Endometrial microvascular endothelial cells (primary cell): ENCODE data around the gene TMEM37. TPM values are rescaled to one million over a fixed set of nuclear protein-coding genes. Genes with fewer than 3 reads are reported as not detected.

Experiments used
- in situ Hi-C: cut with HindIII; loops from 2 replicates; pipeline ENCODE4 v1.10.0; 2017; ENCODE audit warnings: low sequenced_read_pairs, low pct_unique_long_range_greater_than_20kb; ENCODE audit errors: inconsistent ontology term
- total RNA-seq: library from RNA; depleted of rRNA; stranded (reverse); fragments of >200 nt; gene quantifications from one replicate; pipeline ENCODE4 v1.2.3, GENCODE V29; 2015; ENCODE audit errors: inconsistent ontology term

TMEM37 gene
- total RNA-seq, 1 donor from 2014 or later, result 0.74 TPM

GRCh38 chr2:119429225-119429981 lies 2.3 kb upstream of the TMEM37 start:
- in situ Hi-C loops, result no loop called here

DNA sequence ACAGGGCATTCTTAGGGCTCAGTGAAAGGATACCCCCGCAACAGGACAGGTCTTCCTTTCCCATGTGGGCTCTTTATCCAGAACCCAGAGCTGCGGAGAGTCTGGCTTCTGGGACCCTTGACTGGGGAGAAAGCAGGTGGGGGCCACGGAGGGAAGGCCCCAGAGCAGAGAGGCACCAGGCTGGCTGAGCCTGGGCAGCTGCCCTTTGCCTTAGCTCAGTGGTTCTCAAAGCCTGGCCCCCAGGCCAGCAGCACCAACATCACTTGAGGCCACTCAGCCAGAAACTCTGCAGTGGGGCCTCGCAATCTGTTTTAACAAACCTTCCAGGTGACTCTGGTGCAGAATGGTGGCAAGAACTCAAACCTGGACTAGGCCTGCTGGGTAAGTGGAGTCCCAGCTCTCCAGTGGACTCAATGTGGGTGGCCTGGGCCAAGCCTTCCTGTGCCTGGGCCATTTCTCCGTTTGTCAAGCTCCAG lies 1.6 kb upstream of the TMEM37 start:
- in situ Hi-C loops, result no loop called here

GRCh38 chr2:119431976-119432850 lies 559 bp downstream of the TMEM37 start:
- in situ Hi-C loops, result no loop called here

GRCh38 chr2:119432851-119433522 lies 1.3 kb downstream of the TMEM37 start:
- in situ Hi-C loops, result no loop called here

DNA sequence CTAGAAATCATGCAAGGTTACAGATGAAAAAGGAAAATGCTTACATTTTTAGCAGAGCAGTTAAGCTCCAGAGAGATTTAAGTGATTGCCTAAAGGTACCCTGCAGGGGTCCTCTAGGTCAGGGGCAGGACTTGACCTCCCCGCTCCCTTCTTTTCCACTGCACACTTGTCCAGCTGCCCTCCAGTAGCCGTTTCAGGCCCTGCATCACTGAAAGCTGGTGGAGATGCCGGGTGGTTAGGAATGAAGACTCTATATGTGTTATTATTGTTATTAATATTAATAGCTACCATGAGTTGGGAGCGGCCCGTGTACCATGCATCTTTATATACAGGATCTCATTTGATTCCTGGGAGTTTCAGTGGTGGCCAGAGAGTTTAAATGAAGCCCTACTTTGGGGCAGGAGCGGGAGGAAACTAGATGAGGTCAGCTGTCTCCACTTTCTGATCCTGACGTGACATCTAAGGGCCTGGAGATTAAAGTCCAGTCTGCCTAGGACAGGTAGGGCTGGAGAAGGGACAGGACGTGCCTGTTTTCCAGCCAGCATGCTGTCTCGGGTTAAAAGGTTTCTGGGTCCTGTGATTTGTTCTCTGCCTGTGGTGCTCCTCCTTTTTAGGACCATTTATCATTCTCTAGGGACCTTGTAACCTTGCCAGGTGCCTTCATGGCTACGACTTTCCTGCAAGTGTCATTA lies 2.1 kb downstream of the TMEM37 start:
- in situ Hi-C loops, result no loop called here

GRCh38 chr2:119434664-119435063 lies 3.0 kb downstream of the TMEM37 start:
- in situ Hi-C loops, result no loop called here

DNA sequence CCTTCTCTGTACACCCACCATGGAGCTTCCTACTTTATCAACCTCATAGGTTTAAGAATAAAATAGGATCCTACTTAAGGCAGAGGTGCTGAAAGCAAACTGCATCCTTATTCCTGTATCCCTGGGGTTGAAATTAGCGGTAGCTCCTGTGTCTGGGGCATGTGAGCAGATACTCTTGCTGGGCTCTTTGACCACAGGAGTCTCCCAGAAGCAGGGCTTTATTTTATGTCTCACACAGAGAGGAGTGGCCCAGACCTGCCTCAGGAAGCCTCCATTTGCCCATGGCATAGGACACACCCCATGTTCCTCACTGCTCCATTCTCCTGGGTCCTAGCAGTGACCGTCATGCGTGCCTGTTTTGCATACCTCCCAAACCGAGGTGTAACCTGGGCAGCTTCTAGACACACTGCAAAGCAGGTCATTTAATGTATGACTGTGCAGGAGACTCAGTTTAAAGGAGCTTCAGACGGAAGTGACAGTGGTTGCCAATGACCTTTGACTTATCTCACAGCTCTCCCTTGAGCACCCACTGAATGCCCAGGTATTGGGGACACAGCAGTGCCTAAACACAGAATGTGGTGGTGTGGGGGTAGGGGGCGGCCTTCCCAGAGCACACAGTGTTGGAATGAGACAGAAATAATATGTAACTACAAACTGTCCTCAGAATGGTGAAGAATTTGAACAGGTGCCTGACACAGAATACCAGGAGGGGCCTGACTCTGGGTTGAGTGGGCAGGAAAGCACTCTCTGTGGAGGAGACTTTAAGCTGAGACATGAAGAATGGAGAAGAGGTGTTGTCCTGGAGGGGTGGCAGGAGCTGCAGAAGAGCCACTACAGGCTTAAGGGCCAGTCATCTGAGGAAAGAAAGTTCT lies 3.7 kb downstream of the TMEM37 start:
- in situ Hi-C loops, result no loop called here

DNA sequence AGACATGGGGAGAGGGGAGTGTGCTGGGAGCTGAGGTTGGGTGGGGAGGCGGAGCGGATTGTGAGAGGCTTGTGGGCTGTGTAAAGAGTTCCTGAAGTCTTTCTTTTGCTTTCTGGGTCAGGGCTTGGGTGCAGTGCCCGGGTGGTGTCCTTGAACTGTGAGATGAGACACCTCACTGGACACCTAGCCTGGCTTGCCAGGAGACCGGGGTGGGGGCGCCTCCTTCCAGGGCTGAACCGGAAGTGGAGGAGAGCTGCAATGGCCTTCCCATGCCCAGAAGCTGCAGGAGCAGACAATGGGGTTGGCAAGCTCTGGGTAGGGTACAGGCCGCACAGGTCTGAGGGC lies 4.3 kb downstream of the TMEM37 start:
- in situ Hi-C loops, result no loop called here

DNA sequence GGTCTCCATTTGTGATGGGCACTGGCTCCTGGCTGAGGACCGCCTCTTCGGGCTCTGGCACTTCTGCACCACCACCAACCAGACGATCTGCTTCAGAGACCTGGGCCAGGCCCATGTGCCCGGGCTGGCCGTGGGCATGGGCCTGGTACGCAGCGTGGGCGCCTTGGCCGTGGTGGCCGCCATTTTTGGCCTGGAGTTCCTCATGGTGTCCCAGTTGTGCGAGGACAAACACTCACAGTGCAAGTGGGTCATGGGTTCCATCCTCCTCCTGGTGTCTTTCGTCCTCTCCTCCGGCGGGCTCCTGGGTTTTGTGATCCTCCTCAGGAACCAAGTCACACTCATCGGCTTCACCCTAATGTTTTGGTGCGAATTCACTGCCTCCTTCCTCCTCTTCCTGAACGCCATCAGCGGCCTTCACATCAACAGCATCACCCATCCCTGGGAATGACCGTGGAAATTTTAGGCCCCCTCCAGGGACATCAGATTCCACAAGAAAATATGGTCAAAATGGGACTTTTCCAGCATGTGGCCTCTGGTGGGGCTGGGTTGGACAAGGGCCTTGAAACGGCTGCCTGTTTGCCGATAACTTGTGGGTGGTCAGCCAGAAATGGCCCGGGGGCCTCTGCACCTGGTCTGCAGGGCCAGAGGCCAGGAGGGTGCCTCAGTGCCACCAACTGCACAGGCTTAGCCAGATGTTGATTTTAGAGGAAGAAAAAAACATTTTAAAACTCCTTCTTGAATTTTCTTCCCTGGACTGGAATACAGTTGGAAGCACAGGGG lies 5.5 kb downstream of the TMEM37 start:
- in situ Hi-C loops, result no loop called here

- in situ Hi-C loops, result no loop called here
Measured at GRCh38 chr2:119438128-119438656, 6.5 kb downstream of the TMEM37 start.

- in situ Hi-C loops, result no loop called here
Measured at GRCh38 chr2:119438726-119439284, 7.2 kb downstream of the TMEM37 start.

- in situ Hi-C loops, result no loop called here
Measured at GRCh38 chr2:119439574-119440500, 8.2 kb downstream of the TMEM37 start.

- in situ Hi-C loops, result no loop called here
Measured at GRCh38 chr2:119440501-119440870, 8.8 kb downstream of the TMEM37 start.

GRCh38 chr2:119440873-119441272 lies 9.2 kb downstream of the TMEM37 start:
- in situ Hi-C loops, result no loop called here

DNA sequence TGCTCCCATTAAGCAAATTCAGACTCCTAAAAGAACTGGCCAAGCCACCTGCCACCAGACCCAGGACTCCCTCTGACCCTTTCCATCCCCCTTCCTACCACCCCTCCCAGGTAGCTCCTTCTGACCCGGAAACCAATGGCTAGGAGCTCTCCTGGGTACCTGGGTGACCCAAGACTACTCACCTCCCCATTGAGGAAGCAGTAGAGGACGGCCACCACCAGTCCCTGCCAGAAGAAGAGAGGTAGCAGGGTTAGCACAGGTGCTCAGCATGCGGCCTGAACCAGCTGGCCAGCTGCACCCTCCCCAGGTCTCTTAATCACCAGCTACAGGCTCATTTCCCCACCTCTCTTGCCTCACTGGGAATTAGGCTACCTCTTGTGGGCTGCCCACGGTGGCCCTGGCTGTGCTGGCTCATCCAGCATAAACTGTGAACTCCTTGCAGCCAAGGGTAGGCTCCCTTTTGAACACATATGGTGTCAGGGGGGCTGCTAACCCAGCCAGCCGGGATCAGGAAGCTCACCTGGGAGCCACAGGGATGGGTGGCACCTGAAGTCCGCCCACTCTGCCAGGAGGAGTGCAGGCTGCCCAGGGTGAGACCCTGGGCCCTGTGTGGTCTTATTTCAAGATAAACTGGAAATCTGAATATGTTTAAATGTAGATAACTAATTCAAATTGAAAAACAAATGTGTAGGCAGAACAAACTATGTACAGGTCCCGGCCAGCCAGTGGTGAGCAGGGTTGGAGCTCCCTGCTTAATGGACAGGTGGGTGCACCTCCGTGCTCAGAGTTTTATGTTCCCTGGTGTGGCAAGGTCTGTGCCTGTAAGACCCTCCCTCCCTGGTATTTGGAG lies 9.9 kb downstream of the TMEM37 start:
- in situ Hi-C loops, result no loop called here
